GM12878 (cell line): Measurements from ENCODE around the gene OR1J1. TPM values are rescaled to one million over a fixed set of nuclear protein-coding genes. Genes with fewer than 3 reads are reported as not detected.
A peak's percentile ranks its signal among the peaks of the same experiment; 100 is the strongest.

Source experiments
- ASH2L ChIP-seq: fragments of 300-600, 200-600 bp; sonication (generic); IDR thresholded peaks from 2 replicates; pipeline ENCODE4 v1.6.1; 2017; ENCODE audit warnings: low read depth, mild to moderate bottlenecking, borderline replicate concordance
- CEBPB ChIP-seq, 2 experiments: fragments of 150-350 bp in 1 of 2; IDR thresholded peaks; 2 replicates each; pipeline ENCODE4 v1.6.1; 2012 to 2014; ENCODE audit warnings: low read depth in 2 of 2, low read length in 2 of 2, borderline replicate concordance in 1 of 2, inconsistent platforms in 1 of 2
- CREB1 ChIP-seq: IDR thresholded peaks from 2 replicates; pipeline ENCODE4 v1.6.1; 2012; ENCODE audit warnings: low read depth, mild to moderate bottlenecking, inconsistent platforms
- FOXM1 ChIP-seq: IDR thresholded peaks from 2 replicates; pipeline ENCODE4 v1.6.1; 2012; ENCODE audit warnings: low read depth, mild to moderate bottlenecking, inconsistent platforms, low read length, moderate library complexity
- IRF4 ChIP-seq: IDR thresholded peaks from 2 replicates; pipeline ENCODE4 v1.6.1; 2011; ENCODE audit warnings: low read depth, low read length
- JUNB ChIP-seq: IDR thresholded peaks from 2 replicates; pipeline ENCODE4 v1.6.1; 2016; ENCODE audit warnings: antibody characterized with exemption, mild to moderate bottlenecking
- JUND ChIP-seq: IDR thresholded peaks from 2 replicates; pipeline ENCODE4 v1.6.1; 2012; ENCODE audit warnings: low read depth, mild to moderate bottlenecking, low read length, improper control_type of control experiment, moderate library complexity
- LARP7 ChIP-seq: fragments of 450-650 bp; IDR thresholded peaks from 2 replicates; pipeline ENCODE4 v1.6.1; 2017; ENCODE audit warnings: mild to moderate bottlenecking
- MEF2A ChIP-seq: IDR thresholded peaks from 2 replicates; pipeline ENCODE4 v1.6.1; 2011; ENCODE audit warnings: low read depth, mild to moderate bottlenecking, low read length, moderate library complexity; ENCODE audit not compliant: insufficient read depth
- MLLT1 ChIP-seq: fragments of 450-650 bp; IDR thresholded peaks from 2 replicates; pipeline ENCODE4 v1.6.1; 2016; ENCODE audit warnings: mild to moderate bottlenecking
- NBN ChIP-seq: fragments of 450-650 bp; IDR thresholded peaks from 2 replicates; pipeline ENCODE4 v1.6.1; 2016
- PBX3 ChIP-seq: IDR thresholded peaks from 2 replicates; pipeline ENCODE4 v1.6.1; 2011; ENCODE audit warnings: mild to moderate bottlenecking, low read depth, low read length, moderate library complexity; ENCODE audit not compliant: insufficient replicate concordance
- POLR2A ChIP-seq: IDR thresholded peaks from 2 replicates; pipeline ENCODE4 v1.6.1; 2011; ENCODE audit warnings: low read depth, mild to moderate bottlenecking, low read length
- RBBP5 ChIP-seq: fragments of 200-600 bp; sonication (generic); conservative IDR thresholded peaks from 2 replicates; pipeline ENCODE4 v1.6.1; 2016
- RFX5 ChIP-seq: IDR thresholded peaks from 2 replicates; pipeline ENCODE4 v1.6.1; 2011; ENCODE audit warnings: low read depth, low read length, improper control_type of control experiment
- SIN3A ChIP-seq: IDR thresholded peaks from 2 replicates; pipeline ENCODE4 v1.6.1; 2012; ENCODE audit warnings: low read depth, low read length, improper control_type of control experiment
- SMAD1 ChIP-seq: fragments of 450-650 bp; IDR thresholded peaks from 2 replicates; pipeline ENCODE4 v1.6.1; 2018; ENCODE audit warnings: mild to moderate bottlenecking, low read depth; ENCODE audit not compliant: partially characterized antibody
- SMARCA5 ChIP-seq: fragments of 450-650 bp; IDR thresholded peaks from 2 replicates; pipeline ENCODE4 v1.6.1; 2017; ENCODE audit warnings: mild to moderate bottlenecking
- TBL1XR1 ChIP-seq: IDR thresholded peaks from 2 replicates; pipeline ENCODE4 v1.6.1; 2012; ENCODE audit warnings: low read depth, low read length, improper control_type of control experiment
- ZBED1 ChIP-seq: IDR thresholded peaks from 2 replicates; pipeline ENCODE4 v1.6.1; 2016; ENCODE audit warnings: borderline replicate concordance
- ZBTB4 ChIP-seq: fragments of 450-650 bp; formaldehyde crosslinking; IDR thresholded peaks from 2 replicates; pipeline ENCODE4 v1.4.0; 2022; ENCODE audit warnings: mild to moderate bottlenecking, moderate library complexity
- ZNF217 ChIP-seq: fragments of 450-650 bp; IDR thresholded peaks from 2 replicates; pipeline ENCODE4 v1.6.1; 2017; ENCODE audit warnings: antibody characterized with exemption, mild to moderate bottlenecking
- polyA plus RNA-seq, 11 experiments: library from polyadenylated mRNA; depleted of rRNA in 4 of 11; unstranded in 6 of 11; stranded (reverse) in 5 of 11; fragments of >200 nt; fragmentation: Nextera tagmentation in 4 of 11; fragmentation: Illumina TruSeq in 1 of 11; extraction: Ambion mirVana in 4 of 11; extraction: Trizol in 1 of 11; gene quantifications; 1 replicate in 1 of 11; 2 replicates in 10 of 11; pipeline versions ENCODE4 v1.2.1 to v1.2.3, GENCODE V29; 2011 to 2016; ENCODE audit warnings: inconsistent platforms in 2 of 11, missing spikeins in 2 of 11, low read depth in 1 of 11
- total RNA-seq, 4 experiments: library from RNA; depleted of rRNA in 3 of 4; stranded (reverse); fragments of >200 nt in 3 of 4; fragmentation: Illumina TruSeq in 1 of 4; extraction: Trizol in 1 of 4; gene quantifications; 2 replicates each; pipeline versions ENCODE4 v1.2.1 to v1.2.3, GENCODE V29; 2013 to 2021

OR1J1 gene
- total and polyA plus RNA-seq, 10 of the 15 experiments (the other 5 are each of a cell fraction or from before 2014, with no cell fraction given) = 0.07 TPM; not detected in 9

GRCh38 chr9:122464633-122465567 lies 12.8 kb downstream of the OR1J1 start (continued):
- TF ChIP-seq ZBED1 (no peak), MEF2A (no peak), CREB1 (0 out of 2 replicates have a peak, but pooled peaks have one; percentile 15), JUND (peak; percentile 85; the same call in 1 of the 2 replicates), PBX3 (no peak), NBN (no peak), ZBTB4 (CRISPR knock-in tag) (no peak), TBL1XR1 (no peak), RFX5 (no peak), POLR2A (no peak), SIN3A (no peak), IRF4 (no peak), RBBP5 (0 out of 2 replicates have a peak, but pooled peaks have one; percentile 78), JUNB (peak; percentile 94), MLLT1 (no peak), SMAD1 (no peak), LARP7 (no peak), ASH2L (peak; percentile 84; the same call in 1 of the 2 replicates), SMARCA5 (peak; percentile 22; the same call in 1 of the 2 replicates), ZNF217 (peak; percentile 47; the same call in 1 of the 2 replicates), FOXM1 (0 out of 2 replicates have a peak, but pooled peaks have one; percentile 37), CEBPB (IDR thresholded peaks at IDR 0.05; ENCODE audit: borderline replicate concordance in 1 of 2, low read depth in 2 of 2, low read length in 2 of 2) (no peak)
